K562 (cell line): ENCODE results near the gene TSR3.

Experiments
- NR3C1 ChIP-seq: sonication (generic); formaldehyde crosslinking; IDR thresholded peaks from 2 replicates; pipeline ENCODE4 v1.8.1; 2022; ENCODE audit warnings: missing genetic modification reagents
- TF ChIP-seq, protein P1 (sequence below), 3 experiments: IDR thresholded peaks in 2 of 3; conservative IDR thresholded peaks in 1 of 3; 2 replicates each; pipeline ENCODE4 v1.5.1; 2011 to 2012; ENCODE audit warnings: low read length in 3 of 3, mild to moderate bottlenecking in 3 of 3, control low read depth in 2 of 3, improper control_type of control experiment in 1 of 3, inconsistent platforms in 1 of 3, low read depth in 1 of 3, mixed read lengths in 1 of 3, moderate library complexity in 1 of 3; ENCODE audit not compliant: insufficient read depth in 2 of 3

DNA sequence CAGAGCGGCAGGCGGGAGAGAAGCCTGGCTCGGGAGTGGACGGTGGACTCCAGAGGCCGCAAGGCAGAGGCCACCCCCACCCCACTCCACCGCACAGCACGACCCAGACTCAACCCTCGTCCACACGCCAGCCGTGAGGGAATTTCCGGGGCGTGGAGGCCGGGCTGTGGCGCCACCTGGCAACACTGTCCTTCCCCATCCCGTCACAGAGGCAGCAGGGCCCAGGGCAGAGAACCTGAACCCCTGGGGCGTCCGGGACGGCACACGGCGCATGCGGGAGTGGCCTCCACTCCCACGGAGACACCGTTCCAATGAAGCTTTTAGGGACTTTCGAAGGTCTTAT, 23.6 kb upstream of the TSR3 start:
- TF ChIP-seq NR3C1 (CRISPR knock-in tag), result no peak
- TF ChIP-seq, protein P1, sequence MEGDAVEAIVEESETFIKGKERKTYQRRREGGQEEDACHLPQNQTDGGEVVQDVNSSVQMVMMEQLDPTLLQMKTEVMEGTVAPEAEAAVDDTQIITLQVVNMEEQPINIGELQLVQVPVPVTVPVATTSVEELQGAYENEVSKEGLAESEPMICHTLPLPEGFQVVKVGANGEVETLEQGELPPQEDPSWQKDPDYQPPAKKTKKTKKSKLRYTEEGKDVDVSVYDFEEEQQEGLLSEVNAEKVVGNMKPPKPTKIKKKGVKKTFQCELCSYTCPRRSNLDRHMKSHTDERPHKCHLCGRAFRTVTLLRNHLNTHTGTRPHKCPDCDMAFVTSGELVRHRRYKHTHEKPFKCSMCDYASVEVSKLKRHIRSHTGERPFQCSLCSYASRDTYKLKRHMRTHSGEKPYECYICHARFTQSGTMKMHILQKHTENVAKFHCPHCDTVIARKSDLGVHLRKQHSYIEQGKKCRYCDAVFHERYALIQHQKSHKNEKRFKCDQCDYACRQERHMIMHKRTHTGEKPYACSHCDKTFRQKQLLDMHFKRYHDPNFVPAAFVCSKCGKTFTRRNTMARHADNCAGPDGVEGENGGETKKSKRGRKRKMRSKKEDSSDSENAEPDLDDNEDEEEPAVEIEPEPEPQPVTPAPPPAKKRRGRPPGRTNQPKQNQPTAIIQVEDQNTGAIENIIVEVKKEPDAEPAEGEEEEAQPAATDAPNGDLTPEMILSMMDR (IDR thresholded peaks at IDR 0.05 in 2 of 3, conservative IDR thresholded peaks at IDR 0.05 in 1 of 3; ENCODE audit: insufficient read depth in 2 of 3, low read depth in 1 of 3, low read length in 3 of 3), result no peak
